Measurements from ENCODE around the gene TMEM185B. TPM values are rescaled to one million over a fixed set of nuclear protein-coding genes. Genes with fewer than 3 reads are reported as not detected.

TMEM185B gene
- total RNA-seq, 1 donor from 2014 or later = 26.6 TPM

- intact Hi-C loops (cut with DNase I) = no loop called here
- ATAC-seq = peak; percentile 89
Observed at GRCh38 chr2:120177001-120177621, 46.1 kb downstream of the TMEM185B start.

GRCh38 chr2:120176526-120176925, 46.7 kb downstream of the TMEM185B start:
- no peak for TF ChIP-seq CTCF (IDR thresholded peaks at IDR 0.05)
- no peaks in the 10 kb centered on the region for H3K27me3 ChIP-seq
- peak overlapping the region; percentile 29 for H3K4me3 ChIP-seq
- no peaks in the 10 kb centered on the region for H3K9me3 ChIP-seq
- H3K36me3 ChIP-seq = peaks cover 9% of the 10 kb centered on the region
- H3K4me1 ChIP-seq = peaks cover 9% of the 10 kb centered on the region
- intact Hi-C loops (cut with DNase I) = no loop called here
- ATAC-seq (no peak), DNase-seq (no peak)
- peak overlapping the region; percentile 73 for H3K27ac ChIP-seq

More at GRCh38 chr2:120177001-120177621, 46.1 kb downstream of the TMEM185B start:
- H3K4me3 ChIP-seq = peak overlapping the region; percentile 29
- peak; percentile 35 for TF ChIP-seq CTCF (IDR thresholded peaks at IDR 0.05)
- H3K27me3 ChIP-seq = no peaks in the 10 kb centered on the region
- peaks cover 9% of the 10 kb centered on the region for H3K36me3 ChIP-seq
- peak; percentile 78 for DNase-seq
- no peaks in the 10 kb centered on the region for H3K9me3 ChIP-seq
- peak overlapping the region; percentile 73 for H3K27ac ChIP-seq
- peaks cover 9% of the 10 kb centered on the region for H3K4me1 ChIP-seq

- TF ChIP-seq CTCF (IDR thresholded peaks at IDR 0.05) = peak; percentile 74
- H3K36me3 ChIP-seq = peaks cover 9% of the 10 kb centered on the region
- H3K27ac ChIP-seq = no peak overlapping the region
- ATAC-seq (peak; percentile 61), DNase-seq (no peak)
- H3K27me3 ChIP-seq = no peaks in the 10 kb centered on the region
- intact Hi-C loops (cut with DNase I) = no loop called here
- H3K4me3 ChIP-seq = no peak overlapping the region
- H3K9me3 ChIP-seq = no peaks in the 10 kb centered on the region
- H3K4me1 ChIP-seq = peaks cover 9% of the 10 kb centered on the region
Observed at GRCh38 chr2:120174963-120175581, 48.1 kb downstream of the TMEM185B start.

Other genes starting within 250 kb of the TMEM185B start
- gene EPB41L5, start 210.3 kb downstream of the TMEM185B start, total RNA-seq = 85.5 TPM
- gene RALB, start 29.5 kb upstream of the TMEM185B start, total RNA-seq = 65.9 TPM
- 12.3 TPM for gene INHBB, start 122.7 kb upstream of the TMEM185B start, total RNA-seq